ENCODE data around the gene CNKSR2. TPM values are rescaled to one million over a fixed set of nuclear protein-coding genes. Genes with fewer than 3 reads are reported as not detected.

The CNKSR2 gene
- total RNA-seq, 4 donors from 2014 or later = 4.1 to 17.6 (median 8.4) TPM

- TF ChIP-seq CTCF (IDR thresholded peaks at IDR 0.05; ENCODE audit: low read depth) = no peak
Measured at GRCh38 chrX:21658152-21658737, 284.0 kb downstream of the CNKSR2 start, which contains the start of gene KLHL34. Gene KLHL34 (minus strand): TSS chrX:21658330. CDS start chrX:21657788, 542 bp downstream.

GRCh38 chrX:21658746-21659145 is 284.5 kb downstream of the CNKSR2 start:
- TF ChIP-seq CTCF (IDR thresholded peaks at IDR 0.05; ENCODE audit: low read depth) = no peak

- TF ChIP-seq CTCF (IDR thresholded peaks at IDR 0.05; ENCODE audit: low read depth) = no peak
Measured at GRCh38 chrX:21659320-21659719, 285.1 kb downstream of the CNKSR2 start.

GRCh38 chrX:21660156-21660555 is 285.9 kb downstream of the CNKSR2 start:
- no peak for TF ChIP-seq CTCF (IDR thresholded peaks at IDR 0.05; ENCODE audit: low read depth)

- no peak for TF ChIP-seq CTCF (IDR thresholded peaks at IDR 0.05; ENCODE audit: low read depth)
Measured at GRCh38 chrX:21661316-21661715, 287.1 kb downstream of the CNKSR2 start.

GRCh38 chrX:21662761-21663160 is 288.5 kb downstream of the CNKSR2 start:
- TF ChIP-seq CTCF (IDR thresholded peaks at IDR 0.05; ENCODE audit: low read depth) = no peak

- TF ChIP-seq CTCF (IDR thresholded peaks at IDR 0.05; ENCODE audit: low read depth) = no peak
Measured at GRCh38 chrX:21666252-21666651, 292.0 kb downstream of the CNKSR2 start.
